ENCODE results near the gene EHD1. TPM values are rescaled to one million over a fixed set of nuclear protein-coding genes. Genes with fewer than 3 reads are reported as not detected.

EHD1 gene
- total and polyA plus RNA-seq, 2 of the 8 experiments (the other 6 are each of a cell fraction or from before 2014, with no cell fraction given) = 31.5 to 42.9 TPM

- TF ChIP-seq ZNF274 (IDR thresholded peaks at IDR 0.05; ENCODE audit: borderline replicate concordance, extremely low read depth, low read length) (no peak), SIN3A (conservative IDR thresholded peaks at IDR 0.05 in 1 of 2, IDR thresholded peaks at IDR 0.05 in 1 of 2; ENCODE audit: low read depth in 1 of 2, low read length in 2 of 2) (no peak), SUZ12 (IDR thresholded peaks at IDR 0.05; ENCODE audit: low read length) (no peak), SP1 (IDR thresholded peaks at IDR 0.05; ENCODE audit: low read depth, low read length) (no peak), CHD1 (IDR thresholded peaks at IDR 0.05; ENCODE audit: low read depth, low read length) (no peak), GABPA (IDR thresholded peaks at IDR 0.05; ENCODE audit: borderline replicate concordance, insufficient read depth, low read length) (no peak), BACH1 (IDR thresholded peaks at IDR 0.05; ENCODE audit: low read length) (no peak), CTBP2 (IDR thresholded peaks at IDR 0.05; ENCODE audit: borderline replicate concordance, insufficient read depth, insufficient read length, low read length) (no peak)
Observed at GRCh38 chr11:64867748-64868462, 10.5 kb downstream of the EHD1 start (continued).
